ENCODE data around the gene EPB42.
"Not testable (repeated sequence)": the region's sequence is repeated elsewhere in the genome, so short reads cannot be mapped to it uniquely, and the experiment has no call there.

Gene EPB42

GRCh38 chr15:43187544-43188155 lies 33.2 kb downstream of the EPB42 start:
- peak in 1 of 56 donors; percentile 33 for DNase-seq

GRCh38 chr15:43186003-43186353 lies 34.8 kb downstream of the EPB42 start:
- peak in 2 of 56 donors; percentile 42 to 53 for DNase-seq

GRCh38 chr15:43185157-43186002 lies 35.4 kb downstream of the EPB42 start, which contains the start of gene CCNDBP1:
Gene CCNDBP1 (plus strand): TSS chr15:43185403. CDS start chr15:43185499, 96 bp downstream.
- peak; percentile 24 to 92 (median 69) for DNase-seq

- no peak for DNase-seq
Measured at GRCh38 chr15:43184407-43185124, 36.3 kb downstream of the EPB42 start.

GRCh38 chr15:43183270-43183669 lies 37.5 kb downstream of the EPB42 start:
- no peak for DNase-seq

GRCh38 chr15:43177147-43177546 lies 43.7 kb downstream of the EPB42 start:
- not testable (repeated sequence) for DNase-seq

GRCh38 chr15:43175656-43176309 lies 45.0 kb downstream of the EPB42 start:
- DNase-seq, result not testable (repeated sequence)

GRCh38 chr15:43169888-43170287 lies 50.9 kb downstream of the EPB42 start:
- DNase-seq, result no peak

GRCh38 chr15:43168192-43169107 lies 52.4 kb downstream of the EPB42 start:
- peak in 9 of 56 donors; percentile 1 to 21 (median 5) for DNase-seq

- DNase-seq, result not testable (repeated sequence)
Measured at GRCh38 chr15:43167261-43167660, 53.6 kb downstream of the EPB42 start.

- no peak for DNase-seq
Measured at GRCh38 chr15:43165801-43166325, 55.0 kb downstream of the EPB42 start.

- DNase-seq, result no peak
Measured at GRCh38 chr15:43153269-43153668, 67.5 kb downstream of the EPB42 start.

- DNase-seq, result no peak
Measured at GRCh38 chr15:43151688-43152087, 69.1 kb downstream of the EPB42 start.

GRCh38 chr15:43150191-43150929 lies 70.5 kb downstream of the EPB42 start:
- no peak for DNase-seq

Data from amygdala (tissue), 56 donors.